ENCODE data around the gene PRG3.

The PRG3 gene

GRCh38 chr11:57402188-57403002, 21.4 kb upstream of the PRG3 start:
- no peak overlapping the region for H3K9ac ChIP-seq (ENCODE audit: low read length in 5 of 5)
- no peaks in the 10 kb centered on the region for H3K9me3 ChIP-seq (ENCODE audit: control insufficient read depth in 5 of 5, low read length in 5 of 5)
- H3K27me3 ChIP-seq (ENCODE audit: control insufficient read depth in 5 of 5, insufficient read depth in 4 of 5, low read length in 5 of 5): peaks cover 0 to 4% (median 0%) of the 10 kb centered on the region in 5 donors
- peaks cover under 1 to 10% (median 6%) of the 10 kb centered on the region in 5 donors for H3K36me3 ChIP-seq (ENCODE audit: control insufficient read depth in 5 of 5, insufficient read depth in 5 of 5, low read length in 5 of 5)
- H3K4me3 ChIP-seq (ENCODE audit: low read depth in 1 of 5, low read length in 5 of 5): no peak overlapping the region
- no peak overlapping the region for H3K27ac ChIP-seq (ENCODE audit: low read depth, low read length)
- H3K4me1 ChIP-seq (ENCODE audit: control insufficient read depth in 5 of 5, insufficient read depth in 5 of 5, low read length in 5 of 5): peaks cover 8 to 22% (median 14%) of the 10 kb centered on the region in 5 donors

- Histone ChIP-seq H3K4me1 (ENCODE audit: control insufficient read depth in 5 of 5, insufficient read depth in 5 of 5, low read length in 5 of 5) (no peaks in the 10 kb centered on the region), H3K27me3 (ENCODE audit: control insufficient read depth in 5 of 5, insufficient read depth in 4 of 5, low read length in 5 of 5) (peaks cover 0 to 4% (median 0%) of the 10 kb centered on the region in 5 donors), H3K4me3 (ENCODE audit: low read depth in 1 of 5, low read length in 5 of 5) (no peak overlapping the region), H3K9me3 (ENCODE audit: control insufficient read depth in 5 of 5, low read length in 5 of 5) (no peaks in the 10 kb centered on the region), H3K36me3 (ENCODE audit: control insufficient read depth in 5 of 5, insufficient read depth in 5 of 5, low read length in 5 of 5) (peaks cover 0 to 3% (median 0%) of the 10 kb centered on the region in 5 donors), H3K9ac (ENCODE audit: low read length in 5 of 5) (no peak overlapping the region), H3K27ac (ENCODE audit: low read depth, low read length) (no peak overlapping the region)
Observed at GRCh38 chr11:57399972-57400578, 19.1 kb upstream of the PRG3 start.

- Histone ChIP-seq H3K9ac (ENCODE audit: low read length in 5 of 5) (no peak overlapping the region), H3K27me3 (ENCODE audit: control insufficient read depth in 5 of 5, insufficient read depth in 4 of 5, low read length in 5 of 5) (peaks cover 0 to 4% (median 0%) of the 10 kb centered on the region in 5 donors), H3K9me3 (ENCODE audit: control insufficient read depth in 5 of 5, low read length in 5 of 5) (no peaks in the 10 kb centered on the region), H3K27ac (ENCODE audit: low read depth, low read length) (no peak overlapping the region), H3K4me3 (ENCODE audit: low read depth in 1 of 5, low read length in 5 of 5) (no peak overlapping the region), H3K36me3 (ENCODE audit: control insufficient read depth in 5 of 5, insufficient read depth in 5 of 5, low read length in 5 of 5) (peaks cover 0 to 3% (median 0%) of the 10 kb centered on the region in 5 donors), H3K4me1 (ENCODE audit: control insufficient read depth in 5 of 5, insufficient read depth in 5 of 5, low read length in 5 of 5) (no peaks in the 10 kb centered on the region)
Observed at GRCh38 chr11:57399221-57399620, 18.3 kb upstream of the PRG3 start.

GRCh38 chr11:57397394-57397990, 16.5 kb upstream of the PRG3 start:
- Histone ChIP-seq H3K36me3 (ENCODE audit: control insufficient read depth in 5 of 5, insufficient read depth in 5 of 5, low read length in 5 of 5) (no peaks in the 10 kb centered on the region), H3K27ac (ENCODE audit: low read depth, low read length) (no peak overlapping the region), H3K9ac (ENCODE audit: low read length in 5 of 5) (no peak overlapping the region), H3K27me3 (ENCODE audit: control insufficient read depth in 5 of 5, insufficient read depth in 4 of 5, low read length in 5 of 5) (peaks cover 0 to 4% (median 0%) of the 10 kb centered on the region in 5 donors), H3K4me3 (ENCODE audit: low read depth in 1 of 5, low read length in 5 of 5) (no peak overlapping the region), H3K4me1 (ENCODE audit: control insufficient read depth in 5 of 5, insufficient read depth in 5 of 5, low read length in 5 of 5) (no peaks in the 10 kb centered on the region), H3K9me3 (ENCODE audit: control insufficient read depth in 5 of 5, low read length in 5 of 5) (no peaks in the 10 kb centered on the region)

GRCh38 chr11:57396744-57397143, 15.8 kb upstream of the PRG3 start:
- Histone ChIP-seq H3K9me3 (ENCODE audit: control insufficient read depth in 5 of 5, low read length in 5 of 5) (no peaks in the 10 kb centered on the region), H3K9ac (ENCODE audit: low read length in 5 of 5) (no peak overlapping the region), H3K36me3 (ENCODE audit: control insufficient read depth in 5 of 5, insufficient read depth in 5 of 5, low read length in 5 of 5) (no peaks in the 10 kb centered on the region), H3K4me3 (ENCODE audit: low read depth in 1 of 5, low read length in 5 of 5) (no peak overlapping the region), H3K27ac (ENCODE audit: low read depth, low read length) (no peak overlapping the region), H3K4me1 (ENCODE audit: control insufficient read depth in 5 of 5, insufficient read depth in 5 of 5, low read length in 5 of 5) (no peaks in the 10 kb centered on the region), H3K27me3 (ENCODE audit: control insufficient read depth in 5 of 5, insufficient read depth in 4 of 5, low read length in 5 of 5) (peaks cover 0 to 4% (median 0%) of the 10 kb centered on the region in 5 donors)

- Histone ChIP-seq H3K27me3 (ENCODE audit: control insufficient read depth in 5 of 5, insufficient read depth in 4 of 5, low read length in 5 of 5) (no peaks in the 10 kb centered on the region), H3K4me1 (ENCODE audit: control insufficient read depth in 5 of 5, insufficient read depth in 5 of 5, low read length in 5 of 5) (no peaks in the 10 kb centered on the region), H3K9me3 (ENCODE audit: control insufficient read depth in 5 of 5, low read length in 5 of 5) (no peaks in the 10 kb centered on the region), H3K4me3 (ENCODE audit: low read depth in 1 of 5, low read length in 5 of 5) (no peak overlapping the region), H3K27ac (ENCODE audit: low read depth, low read length) (no peak overlapping the region), H3K9ac (ENCODE audit: low read length in 5 of 5) (no peak overlapping the region), H3K36me3 (ENCODE audit: control insufficient read depth in 5 of 5, insufficient read depth in 5 of 5, low read length in 5 of 5) (no peaks in the 10 kb centered on the region)
Observed at GRCh38 chr11:57395905-57396623, 15.1 kb upstream of the PRG3 start.

- Histone ChIP-seq H3K9ac (ENCODE audit: low read length in 5 of 5) (no peak overlapping the region), H3K9me3 (ENCODE audit: control insufficient read depth in 5 of 5, low read length in 5 of 5) (no peaks in the 10 kb centered on the region), H3K4me3 (ENCODE audit: low read depth in 1 of 5, low read length in 5 of 5) (no peak overlapping the region), H3K36me3 (ENCODE audit: control insufficient read depth in 5 of 5, insufficient read depth in 5 of 5, low read length in 5 of 5) (no peaks in the 10 kb centered on the region), H3K27me3 (ENCODE audit: control insufficient read depth in 5 of 5, insufficient read depth in 4 of 5, low read length in 5 of 5) (no peaks in the 10 kb centered on the region), H3K27ac (ENCODE audit: low read depth, low read length) (no peak overlapping the region), H3K4me1 (ENCODE audit: control insufficient read depth in 5 of 5, insufficient read depth in 5 of 5, low read length in 5 of 5) (no peaks in the 10 kb centered on the region)
Observed at GRCh38 chr11:57394203-57394965, 13.4 kb upstream of the PRG3 start.

GRCh38 chr11:57392763-57393105, 11.8 kb upstream of the PRG3 start:
- no peak overlapping the region for H3K27ac ChIP-seq (ENCODE audit: low read depth, low read length)
- no peak overlapping the region for H3K4me3 ChIP-seq (ENCODE audit: low read depth in 1 of 5, low read length in 5 of 5)
- H3K4me1 ChIP-seq (ENCODE audit: control insufficient read depth in 5 of 5, insufficient read depth in 5 of 5, low read length in 5 of 5): no peaks in the 10 kb centered on the region
- no peak overlapping the region for H3K9ac ChIP-seq (ENCODE audit: low read length in 5 of 5)
- H3K36me3 ChIP-seq (ENCODE audit: control insufficient read depth in 5 of 5, insufficient read depth in 5 of 5, low read length in 5 of 5): no peaks in the 10 kb centered on the region
- no peaks in the 10 kb centered on the region for H3K9me3 ChIP-seq (ENCODE audit: control insufficient read depth in 5 of 5, low read length in 5 of 5)
- no peaks in the 10 kb centered on the region for H3K27me3 ChIP-seq (ENCODE audit: control insufficient read depth in 5 of 5, insufficient read depth in 4 of 5, low read length in 5 of 5)

- no peaks in the 10 kb centered on the region for H3K27me3 ChIP-seq (ENCODE audit: control insufficient read depth in 5 of 5, insufficient read depth in 4 of 5, low read length in 5 of 5)
- peaks cover 0 to 2% (median 0%) of the 10 kb centered on the region in 5 donors for H3K4me1 ChIP-seq (ENCODE audit: control insufficient read depth in 5 of 5, insufficient read depth in 5 of 5, low read length in 5 of 5)
- H3K4me3 ChIP-seq (ENCODE audit: low read depth in 1 of 5, low read length in 5 of 5): no peak overlapping the region
- H3K9me3 ChIP-seq (ENCODE audit: control insufficient read depth in 5 of 5, low read length in 5 of 5): no peaks in the 10 kb centered on the region
- no peaks in the 10 kb centered on the region for H3K36me3 ChIP-seq (ENCODE audit: control insufficient read depth in 5 of 5, insufficient read depth in 5 of 5, low read length in 5 of 5)
- H3K9ac ChIP-seq (ENCODE audit: low read length in 5 of 5): no peak overlapping the region
- no peak overlapping the region for H3K27ac ChIP-seq (ENCODE audit: low read depth, low read length)
Observed at GRCh38 chr11:57392066-57392762, 11.3 kb upstream of the PRG3 start.
